ENCODE measurements around the gene FBXL4.

Gene FBXL4

DNA sequence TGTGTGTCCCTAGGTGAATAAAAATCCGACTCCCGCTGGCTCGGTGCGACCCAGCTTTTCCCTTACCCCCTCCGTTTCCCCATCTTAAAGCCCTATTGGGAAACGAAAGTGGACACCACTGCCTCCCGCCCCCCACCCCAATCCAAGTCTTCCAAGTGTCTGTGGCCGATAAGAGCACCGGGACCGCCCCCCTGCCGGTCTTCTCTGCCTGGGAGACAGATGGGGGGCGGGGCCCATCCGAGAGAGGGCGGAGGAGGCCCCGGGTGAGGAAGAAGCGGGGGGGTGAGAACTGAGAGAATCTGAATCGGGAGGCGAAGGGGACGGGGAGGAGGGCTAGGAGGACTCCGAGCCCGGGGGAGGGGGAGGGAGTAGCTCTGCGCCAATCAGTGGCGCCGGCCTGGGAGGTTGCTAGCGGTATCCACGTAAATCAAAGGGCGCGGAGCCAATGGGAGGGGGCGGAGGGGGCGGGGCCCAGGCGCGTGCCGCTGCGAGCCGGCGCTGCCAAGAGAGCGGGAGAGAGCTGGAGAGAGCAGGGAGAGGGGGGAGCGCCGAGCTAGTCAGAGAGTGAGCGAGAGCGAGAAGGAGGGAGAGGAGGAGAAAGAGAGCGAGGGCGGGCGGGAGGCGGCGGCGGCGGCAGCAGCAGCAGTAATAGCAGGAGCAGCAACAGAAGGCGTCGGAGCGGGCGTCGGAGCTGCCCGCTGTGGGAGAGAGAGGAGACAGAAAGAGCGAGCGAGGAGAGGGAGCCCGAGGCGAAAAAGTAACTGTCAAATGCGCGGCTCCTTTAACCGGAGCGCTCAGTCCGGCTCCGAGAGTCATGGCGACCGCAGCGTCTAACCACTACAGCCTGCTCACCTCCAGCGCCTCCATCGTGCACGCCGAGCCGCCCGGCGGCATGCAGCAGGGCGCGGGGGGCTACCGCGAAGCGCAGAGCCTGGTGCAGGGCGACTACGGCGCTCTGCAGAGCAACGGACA is 113.4 kb downstream of the FBXL4 start, which contains the start of gene POU3F2:
Gene POU3F2, plus strand, starts transcription at position 515 of the 972 bp plus-strand sequence. Its CDS starts 300 bp downstream, at position 815.
- H3K4me1 Mint-ChIP-seq: peaks cover 40% of the 10 kb centered on the region
- peak; percentile 81 for DNase-seq
- peaks cover 3% of the 10 kb centered on the region for H3K36me3 Mint-ChIP-seq
- CTCF ChIA-PET: no interaction called here
- peaks cover 96% of the 10 kb centered on the region for H3K27me3 Mint-ChIP-seq
- H3K4me3 Mint-ChIP-seq: peak within 1 kb of the TSS; percentile 80
- no peaks in the 10 kb centered on the region for H3K9me3 Mint-ChIP-seq
- peak within 1 kb of the TSS; percentile 73 for H3K27ac Mint-ChIP-seq

DNA sequence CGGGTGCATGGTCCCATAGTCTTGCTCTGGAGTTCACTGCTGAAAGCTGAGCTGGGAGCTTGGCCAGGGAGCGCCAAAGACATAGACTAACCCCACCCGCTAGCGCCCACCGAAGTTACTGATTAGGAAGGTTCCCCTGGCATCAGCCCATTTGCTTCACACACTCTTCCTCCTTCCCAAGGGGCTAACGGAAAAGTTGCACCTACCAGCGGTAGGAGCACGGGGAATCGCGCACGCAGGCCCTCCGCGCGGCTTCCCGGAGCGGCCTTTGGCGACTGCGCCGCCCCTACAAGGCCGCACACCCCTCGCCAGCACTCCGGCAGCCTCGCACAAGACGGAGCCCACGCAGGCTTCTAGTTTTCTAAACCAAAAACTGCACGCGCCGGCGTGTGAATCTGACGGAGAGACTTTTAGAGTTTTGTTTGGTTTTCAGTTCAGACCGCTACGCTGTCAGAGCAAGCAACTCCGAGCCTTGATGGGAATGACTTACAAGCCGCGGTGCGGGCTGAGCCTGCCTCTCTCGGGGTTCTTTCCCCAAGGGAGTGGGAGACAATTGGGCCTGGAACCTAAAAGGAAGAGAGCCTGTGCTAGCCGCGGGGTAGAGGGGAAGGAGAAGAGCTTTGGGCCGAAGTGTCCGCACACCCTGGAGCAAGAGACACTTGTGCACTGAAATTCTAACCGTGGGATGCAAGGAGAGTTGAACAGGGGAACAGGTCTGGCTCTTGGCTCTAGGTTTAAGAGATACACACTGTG is 114.3 kb downstream of the FBXL4 start:
- peaks cover 100% of the 10 kb centered on the region for H3K27me3 Mint-ChIP-seq
- H3K36me3 Mint-ChIP-seq: peaks cover 3% of the 10 kb centered on the region
- CTCF ChIA-PET: no interaction called here
- H3K27ac Mint-ChIP-seq: peak overlapping the region; percentile 73
- H3K9me3 Mint-ChIP-seq: no peaks in the 10 kb centered on the region
- H3K4me3 Mint-ChIP-seq: peak overlapping the region; percentile 80
- DNase-seq: peak; percentile 40
- peaks cover 42% of the 10 kb centered on the region for H3K4me1 Mint-ChIP-seq

DNA sequence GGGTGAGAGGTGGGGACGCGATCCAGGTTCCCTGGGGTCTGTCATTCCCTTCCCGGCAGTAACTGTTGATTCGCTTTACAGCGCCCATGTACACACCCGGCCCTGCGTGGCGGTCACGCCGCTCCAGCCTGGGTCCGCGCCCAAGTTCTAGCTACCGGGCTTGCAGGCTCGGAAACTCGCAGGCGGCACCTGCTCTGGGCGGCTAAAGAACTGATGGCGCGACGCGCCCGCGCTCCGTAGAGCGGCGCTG is 114.8 kb downstream of the FBXL4 start:
- peaks cover 100% of the 10 kb centered on the region for H3K27me3 Mint-ChIP-seq
- no peaks in the 10 kb centered on the region for H3K9me3 Mint-ChIP-seq
- peak; percentile 46 for DNase-seq
- H3K4me3 Mint-ChIP-seq: peak overlapping the region; percentile 80
- H3K27ac Mint-ChIP-seq: peak overlapping the region; percentile 73
- H3K36me3 Mint-ChIP-seq: peaks cover 3% of the 10 kb centered on the region
- CTCF ChIA-PET: no interaction called here
- peaks cover 42% of the 10 kb centered on the region for H3K4me1 Mint-ChIP-seq

- Mint-ChIP-seq H3K4me1 (peaks cover 42% of the 10 kb centered on the region), H3K9me3 (no peaks in the 10 kb centered on the region), H3K36me3 (peaks cover 3% of the 10 kb centered on the region), H3K27ac (peak overlapping the region; percentile 73), H3K4me3 (peak overlapping the region; percentile 80), H3K27me3 (peaks cover 100% of the 10 kb centered on the region)
- CTCF ChIA-PET: no interaction called here
- no peak for DNase-seq
These were observed 115.3 kb downstream of the FBXL4 start for GRCh38 chr6:98832284-98833056.

GRCh38 chr6:98831959-98832283 is 115.8 kb downstream of the FBXL4 start:
- Mint-ChIP-seq H3K4me1 (peaks cover 44% of the 10 kb centered on the region), H3K27ac (peak overlapping the region; percentile 75), H3K27me3 (peaks cover 100% of the 10 kb centered on the region), H3K4me3 (peak overlapping the region; percentile 23), H3K9me3 (no peaks in the 10 kb centered on the region), H3K36me3 (peaks cover 3% of the 10 kb centered on the region)
- no peak for DNase-seq
- CTCF ChIA-PET: no interaction called here

- Mint-ChIP-seq H3K4me3 (peak overlapping the region; percentile 45), H3K27ac (peak overlapping the region; percentile 75), H3K36me3 (peaks cover 3% of the 10 kb centered on the region), H3K27me3 (peaks cover 100% of the 10 kb centered on the region), H3K9me3 (no peaks in the 10 kb centered on the region), H3K4me1 (peaks cover 44% of the 10 kb centered on the region)
- DNase-seq: no peak
- CTCF ChIA-PET: interaction anchor here (1.1 kb wide), 1 partner anchor 12 kb away, joined by 4 read pairs; no protein-coding TSS in a partner anchor
These were observed 116.4 kb downstream of the FBXL4 start for GRCh38 chr6:98831057-98831958.

GRCh38 chr6:98830146-98830545 is 117.6 kb downstream of the FBXL4 start:
- H3K36me3 Mint-ChIP-seq: peaks cover 3% of the 10 kb centered on the region
- no peak overlapping the region for H3K4me3 Mint-ChIP-seq
- H3K27me3 Mint-ChIP-seq: peaks cover 100% of the 10 kb centered on the region
- CTCF ChIA-PET: interaction anchor here (1.1 to 1.4 kb wide), 2 partner anchors 13 to 15 kb away, joined by 4 read pairs; no protein-coding TSS in a partner anchor
- no peak for DNase-seq
- peaks cover 38% of the 10 kb centered on the region for H3K4me1 Mint-ChIP-seq
- no peak overlapping the region for H3K27ac Mint-ChIP-seq
- no peaks in the 10 kb centered on the region for H3K9me3 Mint-ChIP-seq

DNA sequence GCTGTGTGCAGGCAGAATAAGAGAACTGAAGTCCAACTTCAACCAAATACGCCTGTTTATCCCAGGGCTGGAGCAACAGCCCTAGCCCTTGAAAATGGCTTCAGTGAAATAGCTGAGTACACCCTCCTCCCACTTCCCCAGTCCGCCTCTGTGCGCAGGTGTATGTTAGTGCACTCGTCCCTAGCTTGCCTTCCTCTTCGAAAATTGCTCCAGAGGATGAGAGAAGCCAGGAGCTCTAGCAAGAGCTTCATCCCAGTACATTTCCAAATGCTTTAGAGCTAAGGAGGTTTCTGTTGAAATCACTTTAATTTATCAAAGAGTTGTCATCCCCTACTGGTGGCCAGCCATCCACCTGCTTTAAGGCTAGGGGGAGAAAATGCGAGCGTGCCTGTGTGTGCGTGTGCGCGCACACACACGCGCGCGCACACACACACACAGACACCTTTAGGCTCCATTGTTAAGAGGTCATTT is 118.8 kb downstream of the FBXL4 start:
- Mint-ChIP-seq H3K36me3 (peaks cover 6% of the 10 kb centered on the region), H3K9me3 (no peaks in the 10 kb centered on the region), H3K4me1 (peaks cover 39% of the 10 kb centered on the region), H3K27ac (no peak overlapping the region), H3K4me3 (no peak overlapping the region), H3K27me3 (peaks cover 100% of the 10 kb centered on the region)
- CTCF ChIA-PET: interaction anchor here (0.7 to 2.1 kb wide), 4 partner anchors 8 to 18 kb away, joined by 3 to 7 read pairs (median 4); no protein-coding TSS in a partner anchor
- no peak for DNase-seq

- H3K4me3 Mint-ChIP-seq: no peak overlapping the region
- DNase-seq: no peak
- no peaks in the 10 kb centered on the region for H3K9me3 Mint-ChIP-seq
- H3K36me3 Mint-ChIP-seq: peaks cover 6% of the 10 kb centered on the region
- H3K27ac Mint-ChIP-seq: no peak overlapping the region
- CTCF ChIA-PET: interaction anchor here (0.9 to 2.1 kb wide), 2 partner anchors 9 to 19 kb away, joined by 3 to 7 read pairs; no protein-coding TSS in a partner anchor
- H3K4me1 Mint-ChIP-seq: peaks cover 38% of the 10 kb centered on the region
- H3K27me3 Mint-ChIP-seq: peaks cover 99% of the 10 kb centered on the region
These were observed 119.4 kb downstream of the FBXL4 start for GRCh38 chr6:98828211-98828788.

- H3K4me1 Mint-ChIP-seq: peaks cover 31% of the 10 kb centered on the region
- no peaks in the 10 kb centered on the region for H3K9me3 Mint-ChIP-seq
- peaks cover 93% of the 10 kb centered on the region for H3K27me3 Mint-ChIP-seq
- H3K36me3 Mint-ChIP-seq: peaks cover 5% of the 10 kb centered on the region
- DNase-seq: no peak
- H3K4me3 Mint-ChIP-seq: no peak overlapping the region
- CTCF ChIA-PET: interaction anchor here (2.1 kb wide), 1 partner anchor 20 kb away, joined by 7 read pairs; no protein-coding TSS in a partner anchor
- no peak overlapping the region for H3K27ac Mint-ChIP-seq
These were observed 120.2 kb downstream of the FBXL4 start for GRCh38 chr6:98827295-98828159.

GRCh38 chr6:98825600-98826230 is 122.0 kb downstream of the FBXL4 start:
- H3K9me3 Mint-ChIP-seq: no peaks in the 10 kb centered on the region
- no peak for DNase-seq
- peaks cover 20% of the 10 kb centered on the region for H3K4me1 Mint-ChIP-seq
- peaks cover 3% of the 10 kb centered on the region for H3K36me3 Mint-ChIP-seq
- no peak overlapping the region for H3K4me3 Mint-ChIP-seq
- peak overlapping the region; percentile 29 for H3K27ac Mint-ChIP-seq
- H3K27me3 Mint-ChIP-seq: peaks cover 86% of the 10 kb centered on the region
- CTCF ChIA-PET: interaction anchor here (0.9 to 1.0 kb wide), 2 partner anchors 22 to 1328 kb away, joined by 3 read pairs; no protein-coding TSS in a partner anchor

Measured in activated naive CD4-positive, alpha-beta T cell treated with anti-CD3 and anti-CD28 coated beads, Interleukin-2, amount 10 ng/mL, durations not matched to agents 7 days and 5 days (primary cell).